ENCODE results near the gene RMND1. TPM values are rescaled to one million over a fixed set of nuclear protein-coding genes. Genes with fewer than 3 reads are reported as not detected.

The RMND1 gene
- total RNA-seq, 1 experiment from 2014 or later, result 39.1 TPM

DNA sequence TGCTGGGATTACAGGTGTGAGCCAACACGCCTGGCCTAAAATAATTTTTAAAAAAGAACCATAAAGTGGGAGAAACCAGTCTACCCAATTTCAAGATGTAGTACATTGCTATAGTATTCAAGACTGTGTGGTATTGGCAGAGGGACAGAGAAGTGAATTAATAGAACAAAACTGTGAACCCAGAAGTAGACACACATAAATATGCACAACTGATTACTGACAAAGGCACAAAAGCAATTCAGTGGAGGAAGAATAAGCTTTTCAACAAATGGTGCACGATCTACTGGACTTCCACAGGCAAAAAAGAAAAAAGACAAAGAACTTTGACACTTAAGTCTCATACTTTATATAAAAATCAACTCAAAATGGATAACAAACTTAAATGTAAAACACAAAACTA, 76.1 kb downstream of the RMND1 start:
- BruUV-seq (replicated peaks), result no TSS peak
- Histone ChIP-seq H3K4me1 (no peaks in the 10 kb centered on the region), H3K36me3 (ENCODE audit: control insufficient read depth, insufficient read depth, low read length) (no peaks in the 10 kb centered on the region), H3K27me3 (replicated peaks; ENCODE audit: control insufficient read depth, insufficient read depth, low read length) (no peaks in the 10 kb centered on the region), H3K4me3 (ENCODE audit: low read depth, low read length) (no peak overlapping the region), H3K9me3 (no peaks in the 10 kb centered on the region)
- Mint-ChIP-seq H3K27ac (ENCODE audit: unreplicated experiment) (no peak overlapping the region), H3K4me3 (ENCODE audit: unreplicated experiment) (no peak overlapping the region), H3K36me3 (ENCODE audit: insufficient read depth, unreplicated experiment) (peaks cover 30% of the 10 kb centered on the region), H3K27me3 (ENCODE audit: insufficient read depth, unreplicated experiment) (no peaks in the 10 kb centered on the region), H3K9me3 (ENCODE audit: unreplicated experiment) (no peaks in the 10 kb centered on the region), H3K4me1 (ENCODE audit: low read depth, unreplicated experiment) (peaks cover 6% of the 10 kb centered on the region)
- ChIA-PET CTCF (no interaction called here), POLR2A (no interaction called here)
- DNase-seq, result no peak
- intact Hi-C loops (cut with micrococcal nuclease; ENCODE audit: unreplicated experiment), result no loop called here
- TF ChIP-seq, protein P1, sequence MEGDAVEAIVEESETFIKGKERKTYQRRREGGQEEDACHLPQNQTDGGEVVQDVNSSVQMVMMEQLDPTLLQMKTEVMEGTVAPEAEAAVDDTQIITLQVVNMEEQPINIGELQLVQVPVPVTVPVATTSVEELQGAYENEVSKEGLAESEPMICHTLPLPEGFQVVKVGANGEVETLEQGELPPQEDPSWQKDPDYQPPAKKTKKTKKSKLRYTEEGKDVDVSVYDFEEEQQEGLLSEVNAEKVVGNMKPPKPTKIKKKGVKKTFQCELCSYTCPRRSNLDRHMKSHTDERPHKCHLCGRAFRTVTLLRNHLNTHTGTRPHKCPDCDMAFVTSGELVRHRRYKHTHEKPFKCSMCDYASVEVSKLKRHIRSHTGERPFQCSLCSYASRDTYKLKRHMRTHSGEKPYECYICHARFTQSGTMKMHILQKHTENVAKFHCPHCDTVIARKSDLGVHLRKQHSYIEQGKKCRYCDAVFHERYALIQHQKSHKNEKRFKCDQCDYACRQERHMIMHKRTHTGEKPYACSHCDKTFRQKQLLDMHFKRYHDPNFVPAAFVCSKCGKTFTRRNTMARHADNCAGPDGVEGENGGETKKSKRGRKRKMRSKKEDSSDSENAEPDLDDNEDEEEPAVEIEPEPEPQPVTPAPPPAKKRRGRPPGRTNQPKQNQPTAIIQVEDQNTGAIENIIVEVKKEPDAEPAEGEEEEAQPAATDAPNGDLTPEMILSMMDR (IDR thresholded peaks at IDR 0.05; ENCODE audit: insufficient read depth in 1 of 2, low read depth in 1 of 2, low read length in 1 of 2, severe bottlenecking in 1 of 2, unreplicated experiment in 1 of 2), result no peak

DNA sequence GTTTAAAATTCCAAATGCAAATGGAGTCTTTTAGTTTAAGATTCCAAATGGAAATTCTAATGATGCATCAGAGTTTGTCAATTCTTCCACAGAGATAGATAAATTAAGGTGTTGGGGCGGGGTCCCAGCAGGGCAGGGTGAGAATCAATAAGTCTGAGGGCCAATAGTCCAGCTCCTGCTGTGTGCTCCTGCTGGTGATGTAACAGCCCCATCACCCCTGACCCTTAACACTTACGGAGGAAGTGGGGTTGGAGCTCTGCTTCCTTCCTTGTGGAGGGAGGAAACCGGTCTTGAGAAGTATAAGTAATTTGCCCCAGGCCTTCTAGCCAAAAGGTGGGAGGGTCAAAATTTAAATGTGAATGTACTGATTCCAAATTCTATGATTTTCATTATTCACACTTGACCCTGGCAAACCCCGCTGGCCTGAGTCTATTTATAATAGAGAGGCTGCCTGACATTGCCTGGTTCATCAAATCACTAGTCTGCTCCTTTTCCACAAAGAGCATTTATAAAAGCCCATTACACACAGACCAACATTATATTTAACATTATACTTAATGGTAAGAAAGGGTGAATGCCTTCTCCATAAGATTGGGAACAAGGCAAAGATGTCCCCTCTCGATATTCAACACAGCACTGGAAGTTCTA, 77.8 kb downstream of the RMND1 start:
- ChIA-PET CTCF (no interaction called here), POLR2A (interaction anchor here (0.8 kb wide), 1 partner anchor 1809 kb away, joined by 3 read pairs; no protein-coding TSS in a partner anchor)
- BruUV-seq (replicated peaks), result no TSS peak
- Histone ChIP-seq H3K4me3 (ENCODE audit: low read depth, low read length) (no peak overlapping the region), H3K9me3 (no peaks in the 10 kb centered on the region), H3K36me3 (ENCODE audit: control insufficient read depth, insufficient read depth, low read length) (no peaks in the 10 kb centered on the region), H3K4me1 (no peaks in the 10 kb centered on the region), H3K27me3 (replicated peaks; ENCODE audit: control insufficient read depth, insufficient read depth, low read length) (no peaks in the 10 kb centered on the region)
- no peak overlapping the region for H3K4me3 Mint-ChIP-seq (ENCODE audit: unreplicated experiment)
- no peak for DNase-seq
- H3K9me3 Mint-ChIP-seq (ENCODE audit: unreplicated experiment), result no peaks in the 10 kb centered on the region
- intact Hi-C loops (cut with micrococcal nuclease; ENCODE audit: unreplicated experiment), result no loop called here
- no peaks in the 10 kb centered on the region for H3K4me1 Mint-ChIP-seq (ENCODE audit: low read depth, unreplicated experiment)
- no peaks in the 10 kb centered on the region for H3K27me3 Mint-ChIP-seq (ENCODE audit: insufficient read depth, unreplicated experiment)
- peaks cover 40% of the 10 kb centered on the region for H3K36me3 Mint-ChIP-seq (ENCODE audit: insufficient read depth, unreplicated experiment)
- TF ChIP-seq, protein P1 (IDR thresholded peaks at IDR 0.05; ENCODE audit: insufficient read depth in 1 of 2, low read depth in 1 of 2, low read length in 1 of 2, severe bottlenecking in 1 of 2, unreplicated experiment in 1 of 2), result no peak
- no peak overlapping the region for H3K27ac Mint-ChIP-seq (ENCODE audit: unreplicated experiment)

DNA sequence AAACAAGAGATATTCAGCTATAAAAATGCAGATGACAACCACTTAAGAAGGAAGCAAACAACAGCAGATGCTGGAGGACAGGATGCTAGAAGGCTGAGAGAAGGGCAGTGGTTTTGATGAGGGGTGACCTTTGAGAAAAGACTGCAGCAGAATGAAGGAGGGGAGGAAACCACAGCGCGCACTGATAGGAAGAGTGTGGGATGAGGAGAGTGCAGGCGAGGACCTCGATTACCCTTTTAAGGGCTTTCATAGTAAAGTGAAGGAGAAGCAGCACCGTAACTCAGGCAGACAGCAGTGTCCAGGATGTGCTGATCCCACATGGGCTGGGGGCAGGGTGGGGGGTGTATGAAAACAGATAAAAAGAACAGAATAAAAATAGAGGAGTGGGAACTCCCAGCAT, 79.8 kb downstream of the RMND1 start:
- Histone ChIP-seq H3K4me3 (ENCODE audit: low read depth, low read length) (no peak overlapping the region), H3K4me1 (no peaks in the 10 kb centered on the region), H3K36me3 (ENCODE audit: control insufficient read depth, insufficient read depth, low read length) (no peaks in the 10 kb centered on the region), H3K9me3 (no peaks in the 10 kb centered on the region), H3K27me3 (replicated peaks; ENCODE audit: control insufficient read depth, insufficient read depth, low read length) (no peaks in the 10 kb centered on the region)
- ChIA-PET POLR2A (no interaction called here), CTCF (no interaction called here)
- Mint-ChIP-seq H3K9me3 (ENCODE audit: unreplicated experiment) (no peaks in the 10 kb centered on the region), H3K36me3 (ENCODE audit: insufficient read depth, unreplicated experiment) (peaks cover 40% of the 10 kb centered on the region), H3K4me1 (ENCODE audit: low read depth, unreplicated experiment) (no peaks in the 10 kb centered on the region), H3K4me3 (ENCODE audit: unreplicated experiment) (no peak overlapping the region), H3K27me3 (ENCODE audit: insufficient read depth, unreplicated experiment) (no peaks in the 10 kb centered on the region), H3K27ac (ENCODE audit: unreplicated experiment) (no peak overlapping the region)
- DNase-seq, result no peak
- BruUV-seq (replicated peaks), result no TSS peak
- TF ChIP-seq, protein P1 (IDR thresholded peaks at IDR 0.05; ENCODE audit: insufficient read depth in 1 of 2, low read depth in 1 of 2, low read length in 1 of 2, severe bottlenecking in 1 of 2, unreplicated experiment in 1 of 2), result no peak
- intact Hi-C loops (cut with micrococcal nuclease; ENCODE audit: unreplicated experiment), result no loop called here

Measured in Caco-2 (cell line).